ENCODE data around the gene CFAP68.

DNA sequence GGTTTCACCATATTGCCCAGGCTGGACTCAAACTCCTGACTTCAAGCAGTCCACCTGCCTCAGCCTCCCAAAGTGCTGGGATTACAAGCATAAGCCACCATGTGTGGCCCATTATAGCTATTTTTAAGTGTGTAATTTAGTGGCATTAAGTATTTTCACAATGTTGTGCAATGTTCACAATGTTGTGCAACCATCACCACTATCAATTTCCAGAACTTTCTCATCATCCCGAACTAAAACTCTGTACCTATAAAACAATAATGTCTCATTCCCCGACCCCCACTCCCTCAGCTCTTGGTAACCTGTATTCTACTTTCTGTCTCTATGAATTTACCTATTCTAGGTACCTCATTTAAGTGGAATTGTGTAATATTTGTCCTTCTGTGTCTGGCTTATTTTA, 7.5 kb downstream of the CFAP68 start:
- TF ChIP-seq, protein P1, sequence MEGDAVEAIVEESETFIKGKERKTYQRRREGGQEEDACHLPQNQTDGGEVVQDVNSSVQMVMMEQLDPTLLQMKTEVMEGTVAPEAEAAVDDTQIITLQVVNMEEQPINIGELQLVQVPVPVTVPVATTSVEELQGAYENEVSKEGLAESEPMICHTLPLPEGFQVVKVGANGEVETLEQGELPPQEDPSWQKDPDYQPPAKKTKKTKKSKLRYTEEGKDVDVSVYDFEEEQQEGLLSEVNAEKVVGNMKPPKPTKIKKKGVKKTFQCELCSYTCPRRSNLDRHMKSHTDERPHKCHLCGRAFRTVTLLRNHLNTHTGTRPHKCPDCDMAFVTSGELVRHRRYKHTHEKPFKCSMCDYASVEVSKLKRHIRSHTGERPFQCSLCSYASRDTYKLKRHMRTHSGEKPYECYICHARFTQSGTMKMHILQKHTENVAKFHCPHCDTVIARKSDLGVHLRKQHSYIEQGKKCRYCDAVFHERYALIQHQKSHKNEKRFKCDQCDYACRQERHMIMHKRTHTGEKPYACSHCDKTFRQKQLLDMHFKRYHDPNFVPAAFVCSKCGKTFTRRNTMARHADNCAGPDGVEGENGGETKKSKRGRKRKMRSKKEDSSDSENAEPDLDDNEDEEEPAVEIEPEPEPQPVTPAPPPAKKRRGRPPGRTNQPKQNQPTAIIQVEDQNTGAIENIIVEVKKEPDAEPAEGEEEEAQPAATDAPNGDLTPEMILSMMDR (IDR thresholded peaks at IDR 0.05): no peak
- no peak for TF ChIP-seq POLR2A (IDR thresholded peaks at IDR 0.05)

Measured in esophagus squamous epithelium (tissue), 4 donors.